NCI-H2227 (cell line): ENCODE data around the gene FHIT.

Experiments
- DNase-seq: peaks from one replicate; lab custom pipeline; 2025; ENCODE audit not compliant: unreplicated experiment; lab: John Stamatoyannopoulos, UW

The FHIT gene

DNA sequence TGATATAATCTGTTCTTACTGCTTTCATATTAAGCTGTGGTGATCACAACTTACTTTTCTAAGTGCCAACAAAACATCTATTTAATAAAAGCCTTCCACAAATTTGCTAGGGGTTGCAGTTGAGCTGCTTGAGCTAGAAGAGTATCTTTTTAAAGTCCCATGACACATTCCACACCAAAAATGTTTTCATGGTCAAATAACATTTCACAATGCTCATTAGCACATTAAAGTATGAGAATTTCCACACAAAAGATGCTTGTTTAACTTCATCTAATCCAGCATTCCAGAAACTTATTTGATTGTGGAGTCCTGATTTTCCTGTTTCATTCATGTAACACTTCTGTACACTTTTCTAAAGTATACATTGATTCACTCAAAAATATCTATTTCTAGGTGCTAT lies 1325.3 kb downstream of the FHIT start:
- no peak for DNase-seq

DNA sequence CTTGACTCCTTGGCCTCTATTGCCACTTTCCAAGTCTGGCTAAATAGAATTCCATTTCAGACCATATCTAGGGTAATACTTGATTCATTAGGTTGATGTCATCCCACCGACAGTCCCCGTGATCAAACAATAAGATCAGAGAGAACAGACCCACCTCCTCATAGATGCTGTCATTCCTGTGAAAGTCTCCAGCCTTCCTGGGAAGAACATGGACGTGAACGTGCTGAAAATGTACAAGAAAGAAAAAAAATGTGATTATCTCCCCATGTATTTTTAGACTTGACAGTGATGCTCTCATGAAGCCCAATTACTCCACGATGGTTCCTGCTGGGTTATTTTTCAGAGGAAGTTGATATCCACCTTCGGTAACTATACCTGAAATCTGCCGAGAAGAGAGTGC lies 1329.1 kb downstream of the FHIT start:
- DNase-seq: no peak

DNA sequence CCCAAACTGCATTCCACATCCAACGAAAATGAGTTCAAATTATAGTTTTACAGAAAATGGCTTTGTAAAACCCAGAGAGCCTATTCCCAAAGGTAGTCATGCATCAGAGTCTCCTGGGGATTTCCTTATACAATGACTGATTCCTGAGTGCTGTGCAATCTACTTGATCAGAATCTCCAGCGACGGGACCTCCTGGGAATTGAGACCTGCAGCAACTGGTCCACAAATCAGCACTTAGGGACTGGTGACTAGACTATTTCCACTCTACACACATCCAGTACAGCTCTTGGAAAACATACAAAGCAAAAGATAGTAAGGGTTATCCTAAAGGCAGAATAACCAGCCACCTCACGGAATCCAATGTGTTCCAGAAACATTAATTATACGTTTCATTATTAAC lies 1330.4 kb downstream of the FHIT start:
- no peak for DNase-seq

DNA sequence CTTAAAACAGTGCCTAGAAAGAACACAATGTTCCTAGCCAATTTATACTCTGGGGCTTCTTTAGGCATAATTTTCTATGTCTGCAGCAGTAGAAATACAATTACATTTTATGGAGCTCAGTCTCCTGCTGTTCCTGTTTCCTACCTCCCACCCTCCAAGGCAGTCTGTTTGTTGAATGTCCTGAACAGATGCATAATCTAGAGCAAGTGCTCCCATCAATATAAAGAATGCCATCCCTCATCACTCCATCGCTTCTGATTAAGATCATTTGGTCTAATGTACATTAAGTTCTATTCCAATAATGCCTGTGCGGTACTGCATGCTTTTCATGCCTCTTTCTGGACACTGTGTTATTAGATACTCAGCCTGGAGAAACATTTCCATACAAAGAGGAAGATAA lies 1331.7 kb downstream of the FHIT start:
- no peak for DNase-seq

DNA sequence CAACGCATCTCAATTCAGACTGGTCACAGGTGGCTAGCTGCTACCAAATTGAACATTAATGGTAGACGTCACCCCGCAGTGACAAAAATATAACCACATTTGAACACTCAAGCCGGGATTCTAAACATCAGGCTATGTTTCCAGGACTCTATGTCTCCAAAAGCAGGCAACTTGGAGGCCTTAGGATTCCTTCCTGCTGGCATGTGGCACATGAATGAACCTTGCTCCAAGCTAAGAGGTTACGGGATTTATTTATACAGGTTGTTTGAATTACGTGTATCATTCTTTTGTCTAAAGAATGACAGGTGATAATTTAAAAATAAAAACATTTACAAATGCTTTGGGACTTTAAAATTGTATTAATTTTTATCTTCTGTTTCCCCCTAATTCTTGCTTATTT lies 1337.0 kb downstream of the FHIT start:
- DNase-seq: no peak

DNA sequence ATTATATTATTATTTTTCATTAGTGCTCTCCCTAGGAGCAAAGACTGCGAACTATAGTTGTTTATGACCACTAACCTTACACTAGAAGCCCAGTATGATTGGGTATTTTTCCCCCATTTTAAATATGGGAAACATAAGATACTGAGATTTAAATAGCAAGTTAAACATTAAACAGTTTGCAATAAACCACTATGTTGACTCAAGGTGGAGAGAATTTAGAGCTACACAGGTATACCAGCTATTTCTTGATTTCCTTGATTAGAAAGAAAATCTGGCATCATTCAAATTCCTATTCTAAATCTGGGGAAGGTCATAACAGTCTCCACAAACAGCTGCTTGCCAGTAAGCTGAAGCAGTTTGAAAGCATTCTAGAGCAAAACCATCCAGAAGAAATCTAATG lies 1337.6 kb downstream of the FHIT start:
- DNase-seq: no peak

DNA sequence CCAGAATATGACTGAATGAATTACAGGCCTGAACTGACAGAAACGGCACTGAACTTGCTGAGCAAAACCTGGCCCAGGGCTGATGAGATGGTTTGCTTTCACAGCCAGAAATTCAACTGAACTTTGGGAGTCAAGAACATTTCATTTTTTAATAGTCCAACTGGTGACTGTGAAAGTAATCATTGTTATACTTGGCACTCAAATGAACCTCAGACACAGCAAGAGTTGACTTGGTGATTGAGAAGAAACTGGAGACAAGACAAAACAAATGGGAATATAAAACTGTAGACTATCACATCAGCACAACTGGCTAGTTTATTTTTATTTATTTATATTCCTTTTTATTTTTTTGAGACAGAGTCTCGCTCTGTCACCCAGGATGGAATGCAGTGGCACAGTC lies 1342.6 kb downstream of the FHIT start:
- no peak for DNase-seq

DNA sequence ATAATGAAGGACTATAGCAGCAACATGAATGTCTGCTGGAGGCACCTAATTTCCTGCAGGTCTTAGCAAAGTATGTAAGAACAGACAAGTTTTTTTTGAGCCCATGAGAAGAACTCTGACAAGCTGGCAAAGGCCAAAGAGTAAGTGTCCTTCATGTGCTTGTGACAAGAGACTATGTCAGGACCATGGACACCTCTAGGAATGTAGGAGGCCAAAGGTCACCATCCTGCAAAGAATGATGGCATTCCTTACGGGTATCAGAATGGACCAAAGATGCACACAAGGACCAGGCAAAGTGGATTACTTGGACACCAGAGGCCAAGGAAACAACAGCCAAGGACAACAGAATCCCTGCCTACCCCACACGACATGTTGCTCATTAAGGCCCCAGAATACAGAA lies 1343.0 kb downstream of the FHIT start:
- DNase-seq: no peak

DNA sequence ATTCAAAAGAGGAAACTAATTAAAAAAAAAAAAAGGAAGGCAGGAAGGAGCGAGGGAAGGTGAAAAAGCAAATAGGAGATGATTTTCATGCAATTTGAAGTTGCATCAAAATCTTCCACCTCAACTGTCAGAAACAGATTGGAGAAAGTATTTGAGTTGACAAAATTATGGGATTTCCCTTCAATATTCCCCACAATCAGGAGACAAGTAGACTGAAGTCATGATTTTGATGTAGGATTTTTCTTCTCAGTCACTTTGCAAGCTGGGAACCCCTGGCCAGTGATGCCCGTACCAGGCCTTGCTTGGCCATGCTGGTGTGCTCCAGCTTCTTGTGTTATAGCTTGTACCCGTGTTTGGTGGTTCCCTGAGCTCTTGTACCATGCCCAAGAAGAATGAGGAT lies 1347.0 kb downstream of the FHIT start:
- DNase-seq: no peak

DNA sequence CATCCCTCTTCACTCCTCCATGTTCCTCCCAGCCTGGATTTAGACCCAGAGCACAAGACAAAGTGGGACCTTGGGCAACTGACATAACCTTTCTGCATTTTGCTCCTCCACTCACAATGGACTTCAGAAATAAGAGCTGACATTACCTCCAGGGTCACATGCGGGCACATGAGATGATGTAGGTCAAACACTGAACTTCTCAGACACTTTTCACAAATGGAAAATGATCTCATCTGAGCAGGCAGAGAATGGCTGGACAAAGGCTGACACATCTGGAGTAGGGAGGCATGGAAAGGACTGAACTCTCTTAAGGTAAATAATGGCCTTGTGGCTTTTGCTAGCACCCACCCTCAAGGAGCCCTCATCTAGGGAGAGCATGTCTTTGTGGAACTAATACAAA lies 1352.2 kb downstream of the FHIT start:
- DNase-seq: no peak

DNA sequence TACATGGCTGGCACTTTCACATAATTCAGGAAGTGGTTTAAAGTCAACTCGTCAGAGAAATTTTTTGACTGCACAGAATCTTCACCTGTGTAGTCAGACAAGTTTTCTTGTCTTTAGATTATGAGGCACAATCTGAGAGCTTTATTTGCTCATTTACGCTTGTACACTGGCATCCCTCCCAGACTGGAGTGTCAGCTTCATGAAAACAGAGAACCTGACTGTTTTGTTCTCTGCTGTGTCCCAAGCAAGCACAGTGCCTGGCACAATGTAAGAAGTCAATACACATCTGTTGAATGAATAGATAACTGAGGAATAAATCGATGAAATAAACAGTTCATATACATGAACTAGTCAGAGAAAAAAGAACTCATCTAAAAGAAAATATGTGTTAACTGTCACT lies 1355.3 kb downstream of the FHIT start:
- DNase-seq: no peak

DNA sequence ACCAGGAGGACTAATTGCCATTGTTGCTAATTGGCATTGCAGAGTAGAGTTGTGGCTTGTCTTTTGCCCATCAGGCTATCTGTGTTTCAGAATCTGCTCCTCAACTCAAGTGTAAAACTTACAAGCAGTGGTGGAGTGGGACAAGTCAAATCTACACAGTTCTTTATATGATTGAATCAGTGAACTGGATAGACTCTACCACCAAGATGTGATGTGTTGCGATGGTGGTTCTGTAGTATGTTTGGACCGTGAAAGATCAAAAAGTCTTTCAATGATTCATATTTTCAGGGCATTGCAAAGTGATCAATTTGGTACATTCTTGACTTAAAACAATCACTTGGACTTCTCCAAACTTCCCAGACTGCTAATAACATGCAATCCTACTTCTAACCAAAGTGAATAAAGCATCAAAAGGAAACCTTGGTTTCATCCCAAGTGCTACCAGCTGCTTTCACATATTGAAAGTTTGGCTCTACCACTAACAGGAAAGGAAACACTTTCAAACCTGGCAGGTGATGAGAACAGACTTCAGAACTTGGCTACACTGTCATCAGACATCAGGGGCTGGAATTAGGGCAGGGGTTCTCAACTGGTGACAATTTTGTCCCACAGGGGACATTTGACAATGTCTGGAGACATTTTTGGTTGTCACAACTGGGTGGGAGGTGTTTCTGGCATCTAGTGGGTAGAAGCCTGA lies 1356.7 kb downstream of the FHIT start:
- DNase-seq: no peak

DNA sequence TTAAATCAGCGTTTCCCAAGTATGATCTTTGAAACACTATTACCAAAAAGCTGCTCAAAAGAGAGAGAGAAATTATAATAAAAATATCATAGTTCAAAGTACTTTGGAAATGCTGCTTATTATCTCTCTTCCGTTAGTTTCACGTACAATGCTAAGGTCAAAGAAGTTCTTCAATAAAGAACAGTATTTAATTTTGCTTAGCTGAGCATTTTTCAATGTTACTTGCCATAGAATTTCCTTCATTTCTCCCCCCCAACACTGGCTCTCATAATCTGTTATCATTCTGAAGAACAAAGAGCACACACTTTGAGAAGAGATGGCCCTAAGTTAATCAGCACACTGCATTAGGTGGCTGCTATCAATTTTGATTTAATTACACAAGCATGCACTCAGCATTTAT lies 1360.6 kb downstream of the FHIT start:
- no peak for DNase-seq

DNA sequence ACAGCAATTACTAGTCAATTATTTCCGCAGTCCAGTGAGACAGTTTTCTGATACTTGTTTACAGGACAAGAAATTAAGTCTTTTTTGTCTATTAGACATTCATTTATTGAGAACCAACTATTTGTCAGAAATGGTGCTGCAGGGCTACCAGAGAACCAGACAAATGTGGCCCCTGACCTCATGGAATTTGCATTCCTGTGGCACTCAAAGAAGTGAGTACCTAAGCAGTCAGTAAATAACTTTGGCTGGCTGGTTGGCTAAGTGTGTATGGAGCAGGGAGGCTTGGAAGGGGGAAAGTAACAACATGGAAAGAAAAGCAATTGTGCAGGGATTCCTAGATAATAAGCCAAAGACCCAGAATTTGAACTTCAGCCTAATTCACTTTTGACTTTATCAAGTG lies 1364.5 kb downstream of the FHIT start:
- no peak for DNase-seq

DNA sequence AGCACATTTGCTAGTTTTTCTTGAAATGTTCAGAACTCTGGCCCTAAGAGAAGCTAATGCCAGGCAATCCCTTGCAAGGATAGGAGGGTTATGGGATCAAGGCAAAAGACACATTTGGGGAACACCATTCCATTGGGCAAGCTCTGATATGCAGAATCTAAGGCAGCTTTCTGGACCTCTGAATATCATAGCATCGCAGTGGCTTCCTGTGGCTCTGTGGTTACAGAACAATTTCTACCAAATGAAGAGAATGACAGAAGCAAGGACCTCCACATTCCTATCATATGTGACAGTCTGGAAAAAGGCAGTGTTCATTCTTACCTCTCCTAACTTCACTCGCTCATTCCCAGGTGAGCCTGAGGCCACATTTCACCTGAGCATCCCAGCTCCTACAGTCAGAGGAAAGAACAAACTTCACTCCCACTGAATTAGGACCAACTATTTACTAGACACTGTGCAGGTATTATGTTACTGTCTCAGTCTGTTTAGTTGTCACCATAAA lies 1365.3 kb downstream of the FHIT start:
- DNase-seq: no peak

DNA sequence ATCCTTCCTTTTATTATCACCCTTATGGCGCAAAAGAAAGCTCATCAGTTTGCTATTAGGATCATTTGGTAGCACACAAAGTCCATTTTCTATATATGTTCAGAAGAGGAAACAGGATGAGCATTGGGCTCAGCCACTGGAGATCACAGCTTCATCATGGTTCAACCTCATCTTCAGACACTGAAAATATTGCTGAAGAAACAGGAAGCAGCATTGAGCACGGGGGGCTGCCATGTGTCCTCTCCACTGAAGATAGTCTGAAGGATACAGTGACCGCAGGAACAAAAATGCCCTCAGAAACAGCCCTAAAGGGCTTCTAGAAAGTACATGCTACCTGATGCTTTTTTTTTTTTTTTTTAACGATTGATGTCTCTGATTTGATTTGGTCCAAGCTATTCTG lies 1366.2 kb downstream of the FHIT start:
- no peak for DNase-seq

DNA sequence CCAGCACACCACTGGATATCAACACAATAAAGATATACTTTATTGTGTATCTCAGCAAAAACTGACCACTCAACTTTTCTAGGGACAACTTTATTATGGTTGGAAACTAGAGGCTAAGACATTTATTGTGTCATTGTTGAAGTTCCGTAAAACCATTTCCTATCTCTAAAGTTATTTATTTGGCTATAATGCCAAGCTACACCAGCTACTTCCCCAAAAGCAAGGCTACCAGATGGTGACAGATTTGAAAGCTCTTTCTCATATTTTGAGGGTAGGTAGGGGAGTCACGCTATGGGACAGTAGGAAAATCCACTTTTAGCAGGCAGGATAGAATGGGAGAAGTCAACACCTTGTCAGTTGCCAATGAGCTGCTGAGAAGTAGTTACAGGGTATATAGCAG lies 1366.8 kb downstream of the FHIT start:
- DNase-seq: no peak

DNA sequence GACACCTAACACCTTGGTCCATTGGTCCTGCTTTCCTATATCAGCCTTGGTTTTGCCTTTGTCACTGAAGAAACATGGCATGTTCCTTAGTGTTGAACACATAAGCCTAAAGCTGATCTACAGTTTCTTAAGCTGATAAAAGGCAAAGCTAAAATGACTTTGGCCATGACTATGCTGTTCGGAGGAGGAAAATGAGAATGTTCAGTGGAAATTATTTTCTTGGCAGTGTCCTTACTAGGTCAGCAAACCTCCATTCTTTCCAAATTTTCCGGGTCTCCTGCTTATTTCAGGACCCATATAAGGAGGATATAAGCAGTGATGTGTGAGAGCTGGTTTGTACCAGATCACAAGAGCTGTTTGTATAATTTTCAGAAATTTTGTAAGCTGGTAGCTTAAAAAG lies 1368.5 kb downstream of the FHIT start:
- DNase-seq: no peak

DNA sequence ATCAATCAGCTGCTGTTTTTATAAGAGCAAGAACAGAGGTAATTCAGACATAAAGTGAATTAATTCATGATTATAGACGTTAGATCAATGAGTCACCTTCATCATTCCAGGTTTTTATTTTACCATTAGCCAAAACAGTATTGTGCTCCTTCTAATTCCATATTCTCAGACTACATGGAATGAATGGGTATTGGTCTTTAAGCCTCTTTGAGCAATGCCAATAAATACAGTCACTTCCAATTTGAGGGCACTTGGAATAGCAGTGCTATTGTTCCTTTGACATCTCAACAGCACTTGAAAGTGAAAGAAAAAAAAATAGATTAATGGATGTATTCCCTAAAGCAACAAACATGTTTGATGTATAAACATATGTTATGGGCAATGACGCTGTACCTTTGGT lies 1370.5 kb downstream of the FHIT start:
- peak; percentile 7 for DNase-seq

DNA sequence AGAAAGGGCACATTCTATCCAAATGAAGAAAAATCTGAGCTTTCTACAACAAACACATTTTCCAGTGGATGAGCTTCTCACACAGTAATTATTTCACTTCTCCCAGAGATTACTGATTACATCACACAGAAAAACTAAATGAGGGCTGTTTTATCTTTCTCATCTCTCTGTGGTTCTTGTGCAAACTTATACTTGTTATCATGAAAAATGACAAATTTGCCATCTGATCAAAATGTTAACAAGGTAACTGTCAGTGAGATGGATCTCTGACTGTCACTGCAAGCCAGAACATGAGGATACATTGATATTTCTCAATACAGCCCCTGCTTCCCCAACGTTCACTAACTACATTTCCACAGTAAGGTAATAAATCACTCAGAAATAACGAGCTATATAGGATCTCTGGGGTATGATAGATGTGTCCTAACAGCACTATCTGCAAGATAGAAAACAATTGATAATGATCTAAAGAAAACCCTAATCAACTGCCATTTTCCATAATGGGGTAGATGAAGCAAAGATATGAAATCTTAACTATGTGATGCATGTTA lies 1372.1 kb downstream of the FHIT start:
- DNase-seq: no peak

DNA sequence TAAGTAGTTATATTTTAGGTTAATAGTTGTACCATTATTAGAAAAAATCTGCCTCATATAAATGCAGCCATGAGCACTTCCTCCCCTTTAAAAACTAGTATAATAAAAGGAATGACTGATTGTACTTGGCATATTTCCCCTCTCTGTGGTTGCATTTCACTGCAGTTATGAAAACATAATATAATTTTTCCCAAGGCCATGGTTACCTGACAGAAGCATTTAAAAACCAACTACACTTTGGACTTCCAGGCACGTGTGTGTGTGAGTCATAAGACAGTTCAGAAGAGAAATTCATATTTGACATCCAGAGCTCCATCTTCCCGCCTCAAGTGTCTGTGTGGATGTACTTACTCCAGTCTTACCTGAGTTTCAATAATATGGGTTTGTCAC lies 1373.2 kb downstream of the FHIT start:
- DNase-seq: no peak

DNA sequence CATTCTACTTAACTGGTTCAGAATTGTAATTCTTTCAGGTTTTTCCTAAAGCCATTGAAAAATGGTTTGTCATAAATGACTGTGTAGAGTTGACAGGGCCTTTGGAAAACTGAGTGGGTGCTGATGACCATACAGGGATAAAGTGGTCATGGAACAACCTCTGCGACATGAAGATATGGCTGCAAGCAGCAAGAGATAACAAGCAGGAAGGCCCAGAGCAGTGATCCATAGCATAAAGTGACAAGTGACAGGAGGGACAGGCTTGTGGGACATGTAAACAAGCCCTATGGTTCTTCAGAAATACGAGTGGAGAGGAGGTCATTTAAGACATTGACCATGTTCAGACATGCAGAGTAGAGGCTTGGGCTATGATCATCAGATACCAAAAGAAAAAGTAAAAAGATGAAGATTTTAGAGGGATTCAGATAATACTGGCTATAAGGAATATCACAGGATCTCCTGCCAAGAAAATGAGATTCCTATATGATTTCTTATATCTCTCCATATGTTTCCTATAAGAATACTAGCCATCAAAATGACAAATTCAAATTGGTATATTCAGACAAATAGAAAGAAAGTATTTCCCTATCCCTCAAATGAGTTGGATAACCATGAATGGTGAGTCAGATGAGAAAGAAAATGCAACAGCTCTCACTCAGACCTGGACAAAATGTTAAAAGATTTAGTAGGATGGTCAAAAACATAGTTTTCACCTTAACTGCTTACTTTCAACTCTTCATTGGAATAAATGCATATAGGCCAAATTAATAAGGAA lies 1373.8 kb downstream of the FHIT start:
- no peak for DNase-seq
